Measurements from ENCODE around the gene RNF223. TPM values are rescaled to one million over a fixed set of nuclear protein-coding genes. Genes with fewer than 3 reads are reported as not detected.
A peak's percentile ranks its signal among the peaks of the same experiment; 100 is the strongest.

RNF223 gene
- total and polyA plus RNA-seq, 7 experiments from 2014 or later: 0.32 TPM; not detected in 6

- POLR2A ChIA-PET: no interaction called here
- ATAC-seq (peak; percentile 83), DNase-seq (peak; percentile 86 to 98 (median 92))
- Histone ChIP-seq H3K4me1 (ENCODE audit: control insufficient read depth in 2 of 2, insufficient read depth in 2 of 2, low read length in 2 of 2) (peaks cover 4 to 10% of the 10 kb centered on the region in 2 donors), H3K9me3 (ENCODE audit: control insufficient read depth in 2 of 3, low read length in 3 of 3) (no peaks in the 10 kb centered on the region), H3K27me3 (ENCODE audit: control insufficient read depth in 2 of 2, insufficient read depth in 2 of 2, low read length in 2 of 2) (no peaks in the 10 kb centered on the region), H3K4me3 (ENCODE audit: low read length) (peak overlapping the region; percentile 81), H3K36me3 (ENCODE audit: control insufficient read depth in 2 of 3, insufficient read depth in 3 of 3, low read length in 3 of 3) (no peaks in the 10 kb centered on the region), H3K27ac (ENCODE audit: low read depth, low read length) (peak overlapping the region; percentile 73)
- Mint-ChIP-seq H3K27me3 (no peaks in the 10 kb centered on the region), H3K27ac (peak overlapping the region in 6 of 9 donors; percentile 36 to 88 (median 72)), H3K9me3 (no peaks in the 10 kb centered on the region), H3K4me3 (peak overlapping the region; percentile 52 to 88 (median 78)), H3K4me1 (peaks cover 0 to 9% (median 3%) of the 10 kb centered on the region in 7 donors), H3K36me3 (no peaks in the 10 kb centered on the region)
- intact Hi-C loops (cut with micrococcal nuclease): loop anchor here (1.0 to 5.0 kb wide), 5 partner anchors 10 to 164 kb away; partner anchors contain the start of genes B3GALT6 (in 1 of the 2), C1orf159 (in 1 of the 2) and SDF4 (in 1 of the 2)
- CTCF ChIA-PET: no interaction called here
Measured at GRCh38 chr1:1069056-1069710, 4.9 kb downstream of the RNF223 start.

GRCh38 chr1:1068517-1069055 is 5.5 kb downstream of the RNF223 start:
- ChIA-PET CTCF (no interaction called here), POLR2A (interaction anchor here (0.6 to 0.7 kb wide), 2 partner anchors 54 to 334 kb away, joined by 3 read pairs; no protein-coding TSS in a partner anchor)
- Mint-ChIP-seq H3K4me3 (peak overlapping the region; percentile 42 to 88 (median 78)), H3K27ac (peak overlapping the region in 3 of 9 donors; percentile 38 to 75 (median 69)), H3K27me3 (no peaks in the 10 kb centered on the region), H3K9me3 (no peaks in the 10 kb centered on the region), H3K36me3 (no peaks in the 10 kb centered on the region), H3K4me1 (peaks cover 0 to 9% (median 3%) of the 10 kb centered on the region in 7 donors)
- Histone ChIP-seq H3K4me1 (ENCODE audit: control insufficient read depth in 2 of 2, insufficient read depth in 2 of 2, low read length in 2 of 2) (peaks cover 4 to 16% of the 10 kb centered on the region in 2 donors), H3K4me3 (ENCODE audit: low read length) (peak overlapping the region; percentile 26), H3K27me3 (ENCODE audit: control insufficient read depth in 2 of 2, insufficient read depth in 2 of 2, low read length in 2 of 2) (no peaks in the 10 kb centered on the region), H3K27ac (ENCODE audit: low read depth, low read length) (peak overlapping the region; percentile 73), H3K9me3 (ENCODE audit: control insufficient read depth in 2 of 3, low read length in 3 of 3) (no peaks in the 10 kb centered on the region), H3K36me3 (ENCODE audit: control insufficient read depth in 2 of 3, insufficient read depth in 3 of 3, low read length in 3 of 3) (no peaks in the 10 kb centered on the region)
- ATAC-seq (peak; percentile 73), DNase-seq (peak in 8 of 9 donors; percentile 57 to 80 (median 66))
- intact Hi-C loops (cut with micrococcal nuclease): loop anchor here (1.0 to 5.0 kb wide), 5 partner anchors 9 to 164 kb away; partner anchors contain the start of genes B3GALT6 (in 1 of the 2), C1orf159 (in 1 of the 2) and SDF4 (in 1 of the 2)

GRCh38 chr1:1067860-1068516 is 6.1 kb downstream of the RNF223 start:
- no peak for ATAC-seq
- CTCF ChIA-PET: interaction anchor here (0.6 kb wide), 1 partner anchor 83 kb away, joined by 3 read pairs; no protein-coding TSS in a partner anchor
- H3K36me3 Mint-ChIP-seq: no peaks in the 10 kb centered on the region

GRCh38 chr1:1067284-1067859 is 6.7 kb downstream of the RNF223 start:
- Histone ChIP-seq H3K27ac (ENCODE audit: low read depth, low read length) (no peak overlapping the region), H3K9me3 (ENCODE audit: control insufficient read depth in 2 of 3, low read length in 3 of 3) (no peaks in the 10 kb centered on the region), H3K27me3 (ENCODE audit: control insufficient read depth in 2 of 2, insufficient read depth in 2 of 2, low read length in 2 of 2) (peaks cover 0 to 6% of the 10 kb centered on the region in 2 donors), H3K4me1 (ENCODE audit: control insufficient read depth in 2 of 2, insufficient read depth in 2 of 2, low read length in 2 of 2) (peaks cover 4 to 18% of the 10 kb centered on the region in 2 donors), H3K4me3 (ENCODE audit: low read length) (no peak overlapping the region), H3K36me3 (ENCODE audit: control insufficient read depth in 2 of 3, insufficient read depth in 3 of 3, low read length in 3 of 3) (no peaks in the 10 kb centered on the region)
- intact Hi-C loops (cut with micrococcal nuclease): loop anchor here in 1 of 2 donors (5.0 kb wide), 1 partner anchor 90 kb away; no protein-coding TSS in a partner anchor
- Mint-ChIP-seq H3K27ac (no peak overlapping the region), H3K27me3 (no peaks in the 10 kb centered on the region), H3K36me3 (no peaks in the 10 kb centered on the region), H3K4me3 (peak overlapping the region in 1 of 10 donors; percentile 77), H3K9me3 (no peaks in the 10 kb centered on the region), H3K4me1 (peaks cover 0 to 9% (median 3%) of the 10 kb centered on the region in 7 donors)
- no peak for DNase-seq
- POLR2A ChIA-PET: interaction anchor here (0.8 kb wide), 1 partner anchor 52 kb away, joined by 3 read pairs; no protein-coding TSS in a partner anchor
- CTCF ChIA-PET: no interaction called here
- no peak for ATAC-seq

More at GRCh38 chr1:1067860-1068516, 6.1 kb downstream of the RNF223 start:
- Histone ChIP-seq H3K9me3 (ENCODE audit: control insufficient read depth in 2 of 3, low read length in 3 of 3) (no peaks in the 10 kb centered on the region), H3K27ac (ENCODE audit: low read depth, low read length) (no peak overlapping the region), H3K4me1 (ENCODE audit: control insufficient read depth in 2 of 2, insufficient read depth in 2 of 2, low read length in 2 of 2) (peaks cover 4 to 18% of the 10 kb centered on the region in 2 donors), H3K4me3 (ENCODE audit: low read length) (peak overlapping the region; percentile 26), H3K36me3 (ENCODE audit: control insufficient read depth in 2 of 3, insufficient read depth in 3 of 3, low read length in 3 of 3) (no peaks in the 10 kb centered on the region), H3K27me3 (ENCODE audit: control insufficient read depth in 2 of 2, insufficient read depth in 2 of 2, low read length in 2 of 2) (peaks cover 0 to under 1% of the 10 kb centered on the region in 2 donors)
- Mint-ChIP-seq H3K27me3 (no peaks in the 10 kb centered on the region), H3K9me3 (no peaks in the 10 kb centered on the region), H3K27ac (peak overlapping the region in 2 of 9 donors; percentile 6 to 46), H3K4me1 (peaks cover 0 to 9% (median 3%) of the 10 kb centered on the region in 7 donors), H3K4me3 (peak overlapping the region in 8 of 10 donors; percentile 41 to 84 (median 68))
- DNase-seq: peak in 1 of 9 donors; percentile 28
- POLR2A ChIA-PET: interaction anchor here (0.6 to 0.8 kb wide), 3 partner anchors 52 to 335 kb away, joined by 3 read pairs; no protein-coding TSS in a partner anchor
- intact Hi-C loops (cut with micrococcal nuclease): loop anchor here in 1 of 2 donors (2.0 to 5.0 kb wide), 2 partner anchors 89 to 165 kb away; partner anchors contain the start of genes B3GALT6 and SDF4

GRCh38 chr1:1066403-1067283 is 7.5 kb downstream of the RNF223 start:
- Histone ChIP-seq H3K4me1 (ENCODE audit: control insufficient read depth in 2 of 2, insufficient read depth in 2 of 2, low read length in 2 of 2) (peaks cover 4 to 18% of the 10 kb centered on the region in 2 donors), H3K36me3 (ENCODE audit: control insufficient read depth in 2 of 3, insufficient read depth in 3 of 3, low read length in 3 of 3) (no peaks in the 10 kb centered on the region), H3K27ac (ENCODE audit: low read depth, low read length) (no peak overlapping the region), H3K9me3 (ENCODE audit: control insufficient read depth in 2 of 3, low read length in 3 of 3) (no peaks in the 10 kb centered on the region), H3K4me3 (ENCODE audit: low read length) (no peak overlapping the region), H3K27me3 (ENCODE audit: control insufficient read depth in 2 of 2, insufficient read depth in 2 of 2, low read length in 2 of 2) (peaks cover 0 to 7% of the 10 kb centered on the region in 2 donors)
- no peaks in the 10 kb centered on the region for H3K36me3 Mint-ChIP-seq
- ChIA-PET CTCF (interaction anchor here (4.8 kb wide), 1 partner anchor 84 kb away, joined by 38 read pairs; the partner anchor contains the start of gene PERM1), POLR2A (no interaction called here)
- H3K4me1 Mint-ChIP-seq: peaks cover 0 to 9% (median 5%) of the 10 kb centered on the region in 7 donors
- ATAC-seq (no peak), DNase-seq (no peak)
- H3K4me3 Mint-ChIP-seq: peak overlapping the region in 5 of 10 donors; percentile 38 to 77 (median 42)
- no peaks in the 10 kb centered on the region for H3K9me3 Mint-ChIP-seq
- no peak overlapping the region for H3K27ac Mint-ChIP-seq
- H3K27me3 Mint-ChIP-seq: peaks cover 0 to under 1% (median 0%) of the 10 kb centered on the region in 5 donors
- intact Hi-C loops (cut with micrococcal nuclease): loop anchor here in 1 of 2 donors (5.0 kb wide), 1 partner anchor 91 kb away; no protein-coding TSS in a partner anchor
